ENCODE measurements around the gene NONO. TPM values are rescaled to one million over a fixed set of nuclear protein-coding genes. Genes with fewer than 3 reads are reported as not detected.
"Not testable (repeated sequence)": the region's sequence is repeated elsewhere in the genome, so short reads cannot be mapped to it uniquely, and the experiment has no call there.

The NONO gene
- total RNA-seq, 4 donors from 2014 or later = 196 to 268 (median 213) TPM

DNA sequence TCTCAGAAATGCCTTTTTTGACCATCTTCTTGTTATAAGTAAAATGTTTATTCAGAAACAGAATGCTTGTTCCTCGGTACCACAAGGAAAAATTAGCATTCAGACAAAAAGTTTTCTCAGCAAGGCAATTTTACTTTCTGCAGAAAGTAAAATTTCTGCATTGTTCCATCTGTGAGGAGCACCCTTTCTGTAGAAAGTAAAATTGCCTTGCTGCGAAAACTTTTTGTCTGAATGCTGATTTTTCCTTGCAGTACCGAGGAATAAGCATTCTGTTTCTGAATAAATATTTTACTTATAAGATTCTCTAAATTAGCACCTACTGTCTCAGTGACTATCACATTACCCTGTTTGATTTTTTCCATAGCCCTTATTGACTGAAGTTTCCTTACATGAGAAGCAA, 43.0 kb downstream of the NONO start:
- H3K27ac ChIP-seq = no peak overlapping the region
- ATAC-seq = no peak
- no peaks in the 10 kb centered on the region for H3K27me3 ChIP-seq

DNA sequence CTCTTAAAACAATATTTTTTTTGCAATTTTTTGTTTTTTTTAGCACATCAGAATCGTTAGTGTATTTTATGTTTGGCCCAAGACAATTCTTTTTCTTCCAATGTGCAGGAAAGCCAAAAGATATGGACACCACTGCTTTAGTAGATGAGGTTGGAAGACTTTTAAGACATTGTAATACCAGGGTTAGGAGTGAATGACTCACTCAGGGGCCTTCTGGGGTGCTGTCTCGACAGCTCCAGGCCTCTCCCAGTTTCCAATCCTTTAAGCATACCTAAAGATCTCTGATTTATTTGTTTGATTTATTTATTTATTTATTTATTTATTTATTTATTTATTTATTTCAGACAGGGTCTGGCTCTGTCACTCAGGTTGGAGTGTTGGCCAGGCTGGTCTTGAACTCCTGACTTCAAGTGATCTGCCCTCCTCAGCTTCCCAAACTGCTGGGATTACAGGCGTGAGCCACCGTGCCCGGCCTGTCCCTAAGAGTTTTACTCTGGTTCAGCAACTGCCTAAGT, 65.8 kb downstream of the NONO start:
- not testable (repeated sequence) for H3K27ac ChIP-seq, H3K27me3 ChIP-seq, H3K36me3 ChIP-seq, H3K9me3 ChIP-seq, H3K4me1 ChIP-seq, ATAC-seq, H3K4me3 ChIP-seq
- WGBS, 2 donors (ENCODE audit: low coverage in 1 of 2) = 43 to 50% methylated on average over 1 to 2 of the region's 5 CpGs

More for the DNA sequence above, 43.0 kb downstream of the NONO start:
- H3K9me3 ChIP-seq = no peaks in the 10 kb centered on the region
- peaks cover 0 to 6% (median 0%) of the 10 kb centered on the region in 3 donors for H3K4me1 ChIP-seq
- H3K4me3 ChIP-seq = no peak overlapping the region
- TF ChIP-seq EP300 (IDR thresholded peaks at IDR 0.05) (no peak), POLR2AphosphoS5 (IDR thresholded peaks at IDR 0.05) (no peak), POLR2A (IDR thresholded peaks at IDR 0.05) (no peak), CTCF (IDR thresholded peaks at IDR 0.05) (no peak)
- 86 to 95% methylated on average over 3 of the region's 3 CpGs for WGBS, 2 donors (ENCODE audit: low coverage in 1 of 2)
- H3K36me3 ChIP-seq = no peaks in the 10 kb centered on the region

- ATAC-seq = peak; percentile 46
- WGBS, 2 donors (ENCODE audit: low coverage in 1 of 2) = no CpG with 5 or more reads among the region's 6 CpGs
Observed at GRCh38 chrX:71349867-71350266, 66.4 kb downstream of the NONO start.

More at GRCh38 chrX:71349867-71350266, 66.4 kb downstream of the NONO start:
- not testable (repeated sequence) for H3K9me3 ChIP-seq, H3K4me3 ChIP-seq, H3K36me3 ChIP-seq, H3K27me3 ChIP-seq, H3K27ac ChIP-seq, H3K4me1 ChIP-seq
- TF ChIP-seq CTCF (IDR thresholded peaks at IDR 0.05) = peak in 2 of 4 experiments; percentile 16 to 20

Other genes starting within 250 kb of the NONO start
- gene SNX12, start 215.3 kb upstream of the NONO start, total RNA-seq = 10 to 100 TPM; 43.1 to 81.7 (median 52.0) TPM
- gene FOXO4, start 187.8 kb upstream of the NONO start, total RNA-seq = 10 to 100 TPM; 19.9 to 48.2 (median 28.9) TPM
- gene CXorf65, start 176.9 kb upstream of the NONO start, total RNA-seq = not detected
- 1 to 10 TPM in 3 of 4 donors, under 1 TPM in 1; 0.62 to 6.3 (median 3.7) TPM for gene IL2RG, start 172.1 kb upstream of the NONO start, total RNA-seq
- 10 to 100 TPM; 19.7 to 30.2 (median 26.2) TPM for gene MED12, start 165.0 kb upstream of the NONO start, total RNA-seq
- gene NLGN3, start 138.8 kb upstream of the NONO start, total RNA-seq = 1 to 10 TPM; 1.7 to 3.1 (median 2.8) TPM
- not detected for gene GJB1, start 60.4 kb upstream of the NONO start, total RNA-seq
- 10 to 100 TPM in 3 of 4 donors, 1 to 10 TPM in 1; 9.7 to 18.5 (median 13.4) TPM for gene ZMYM3, start 29.5 kb upstream of the NONO start, total RNA-seq
- gene ITGB1BP2, start 18.1 kb downstream of the NONO start, total RNA-seq = 10 to 100 TPM in 3 of 4 donors, 1 to 10 TPM in 1; 7.1 to 37.5 (median 25.6) TPM
- 10 to 100 TPM; 32.1 to 64.1 (median 56.2) TPM for gene TAF1, start 82.7 kb downstream of the NONO start, total RNA-seq
- 100 to 1,000 TPM in 2 of 4 donors, 10 to 100 TPM in 2; 49.6 to 156 (median 88.8) TPM for gene OGT, start 249.5 kb downstream of the NONO start, total RNA-seq